Tibial nerve (tissue), 4 donors: ENCODE results near the gene EFCAB6. TPM values are rescaled to one million over a fixed set of nuclear protein-coding genes. Genes with fewer than 3 reads are reported as not detected.

Source experiments
- DNase-seq, 2 donors: peaks; one replicate each; pipeline ENCODE4 v3.0.0-alpha.2; 2019; ENCODE audit warnings: low spot score in 2 of 2
- H3K27ac ChIP-seq, 4 donors: fragments of 200-600 bp; sonication (generic) in 3 of 4; one replicate each; pipeline ENCODE4 v1.5.1; 2017 to 2019; ENCODE audit warnings: mild to moderate bottlenecking in 1 of 4
- H3K27me3 ChIP-seq, 2 donors: fragments of 200-600 bp; sonication (generic) in 1 of 2; one replicate each; pipeline versions ENCODE4 v1.5.1 to v1.6.0; 2017 to 2019
- H3K36me3 ChIP-seq, 3 donors: fragments of 200-600 bp; sonication (generic); one replicate each; pipeline ENCODE4 v1.5.1; 2018 to 2019
- H3K4me1 ChIP-seq, 4 donors: fragments of 200-600 bp; sonication (generic) in 3 of 4; one replicate each; pipeline ENCODE4 v1.5.1; 2017 to 2019
- H3K4me3 ChIP-seq, 4 donors: fragments of 200-600 bp; sonication (generic) in 3 of 4; one replicate each; pipeline ENCODE4 v1.5.1; 2017 to 2019; ENCODE audit warnings: mild to moderate bottlenecking in 1 of 4, moderate library complexity in 1 of 4
- H3K9me3 ChIP-seq, 4 donors: fragments of 200-600 bp; sonication (generic) in 3 of 4; one replicate each; pipeline ENCODE4 v1.5.1; 2017 to 2019
- EP300 ChIP-seq, 2 donors: sonication (generic); formaldehyde crosslinking; IDR thresholded peaks; one replicate each; pipeline ENCODE4 v1.6.1; 2017; ENCODE audit warnings: antibody characterized with exemption in 2 of 2, mild to moderate bottlenecking in 1 of 2
- POLR2A ChIP-seq, 2 donors: fragments of 450-650 bp; IDR thresholded peaks; one replicate each; pipeline ENCODE4 v1.6.1; 2017; ENCODE audit warnings: antibody characterized with exemption in 2 of 2, mild to moderate bottlenecking in 2 of 2, moderate library complexity in 2 of 2
- WGBS, 2 donors: methylation state at CpG; one replicate each; pipeline ENCODE4 v1.1.5; 2018; 5-methylcytosine and 5-hydroxymethylcytosine counted together
- total RNA-seq, 4 donors: library from RNA; depleted of rRNA; stranded (reverse); fragments of >200 nt; gene quantifications; one replicate each; pipeline ENCODE4 v1.1.0, GENCODE V29; 2016
- TF ChIP-seq, protein P1 (sequence below), 5 experiments: fragments of 200-600 bp in 3 of 5; fragments of 450-650 bp in 2 of 5; sonication (generic) in 3 of 5; IDR thresholded peaks; one replicate each; pipeline ENCODE4 v1.5.1; 2016 to 2019; ENCODE audit warnings: antibody characterized with exemption in 5 of 5, mild to moderate bottlenecking in 3 of 5, moderate library complexity in 2 of 5

EFCAB6 gene
- total RNA-seq, 4 donors from 2014 or later: 3.3 to 9.2 (median 6.8) TPM

DNA sequence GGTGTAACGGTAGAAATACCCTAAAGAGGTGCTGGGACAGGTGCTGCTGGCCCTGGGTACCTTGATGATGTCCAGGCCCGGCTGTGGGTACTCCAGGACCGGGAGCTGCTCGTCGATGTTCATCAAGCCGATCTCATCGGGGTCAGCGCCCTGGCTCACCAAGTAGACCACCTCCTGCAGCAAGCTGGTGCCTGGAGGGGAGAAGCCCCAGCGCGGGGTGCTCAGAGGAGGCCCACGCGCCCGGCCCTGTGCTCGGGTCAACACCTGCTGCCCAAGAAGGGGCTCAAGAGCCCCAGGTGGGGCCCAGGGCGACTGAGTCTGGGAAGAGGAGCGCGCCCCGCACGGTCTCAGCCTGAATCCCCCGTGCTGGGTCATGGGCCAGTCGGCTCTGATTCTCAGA, 29.6 kb upstream of the EFCAB6 start:
- no peaks in the 10 kb centered on the region for H3K36me3 ChIP-seq
- 88 to 92% methylated on average over 12 to 20 of the region's 21 CpGs for WGBS, 2 donors

DNA sequence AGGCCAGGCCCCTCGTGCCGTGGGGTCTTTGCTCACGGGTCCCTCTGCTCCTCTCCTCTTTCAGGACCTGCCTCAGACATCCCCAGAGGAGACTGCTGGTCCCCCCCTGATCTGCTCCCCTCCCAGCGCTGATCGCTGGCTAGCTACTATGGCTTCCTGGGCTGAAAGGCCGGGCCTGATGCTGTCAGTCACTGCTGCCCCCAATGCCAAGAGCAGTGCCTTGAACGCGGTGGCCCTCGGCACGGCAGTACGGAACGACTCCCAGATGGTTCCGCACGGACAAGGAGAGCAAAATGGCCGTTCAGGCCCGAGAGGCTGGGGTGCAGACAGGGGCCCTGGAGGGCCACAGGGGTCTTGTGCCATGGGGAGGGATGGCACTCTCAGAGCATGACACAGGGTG, 28.7 kb upstream of the EFCAB6 start:
- no peak overlapping the region for H3K4me3 ChIP-seq
- H3K9me3 ChIP-seq: no peaks in the 10 kb centered on the region
- H3K27me3 ChIP-seq: no peaks in the 10 kb centered on the region
- H3K4me1 ChIP-seq: no peaks in the 10 kb centered on the region
- H3K27ac ChIP-seq: no peak overlapping the region
- DNase-seq: no peak
- WGBS, 2 donors: 82 to 87% methylated on average over 14 to 16 of the region's 16 CpGs
- TF ChIP-seq POLR2A (IDR thresholded peaks at IDR 0.05): no peak
- TF ChIP-seq EP300 (IDR thresholded peaks at IDR 0.05): no peak
- H3K36me3 ChIP-seq: no peaks in the 10 kb centered on the region

More for the DNA sequence above, 29.6 kb upstream of the EFCAB6 start:
- H3K4me3 ChIP-seq: no peak overlapping the region
- no peaks in the 10 kb centered on the region for H3K4me1 ChIP-seq
- no peak for DNase-seq
- no peak for TF ChIP-seq POLR2A (IDR thresholded peaks at IDR 0.05)
- no peak for TF ChIP-seq EP300 (IDR thresholded peaks at IDR 0.05)
- TF ChIP-seq, protein P1, sequence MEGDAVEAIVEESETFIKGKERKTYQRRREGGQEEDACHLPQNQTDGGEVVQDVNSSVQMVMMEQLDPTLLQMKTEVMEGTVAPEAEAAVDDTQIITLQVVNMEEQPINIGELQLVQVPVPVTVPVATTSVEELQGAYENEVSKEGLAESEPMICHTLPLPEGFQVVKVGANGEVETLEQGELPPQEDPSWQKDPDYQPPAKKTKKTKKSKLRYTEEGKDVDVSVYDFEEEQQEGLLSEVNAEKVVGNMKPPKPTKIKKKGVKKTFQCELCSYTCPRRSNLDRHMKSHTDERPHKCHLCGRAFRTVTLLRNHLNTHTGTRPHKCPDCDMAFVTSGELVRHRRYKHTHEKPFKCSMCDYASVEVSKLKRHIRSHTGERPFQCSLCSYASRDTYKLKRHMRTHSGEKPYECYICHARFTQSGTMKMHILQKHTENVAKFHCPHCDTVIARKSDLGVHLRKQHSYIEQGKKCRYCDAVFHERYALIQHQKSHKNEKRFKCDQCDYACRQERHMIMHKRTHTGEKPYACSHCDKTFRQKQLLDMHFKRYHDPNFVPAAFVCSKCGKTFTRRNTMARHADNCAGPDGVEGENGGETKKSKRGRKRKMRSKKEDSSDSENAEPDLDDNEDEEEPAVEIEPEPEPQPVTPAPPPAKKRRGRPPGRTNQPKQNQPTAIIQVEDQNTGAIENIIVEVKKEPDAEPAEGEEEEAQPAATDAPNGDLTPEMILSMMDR (IDR thresholded peaks at IDR 0.05): no peak
- H3K27ac ChIP-seq: no peak overlapping the region
- no peaks in the 10 kb centered on the region for H3K9me3 ChIP-seq
- no peaks in the 10 kb centered on the region for H3K27me3 ChIP-seq

DNA sequence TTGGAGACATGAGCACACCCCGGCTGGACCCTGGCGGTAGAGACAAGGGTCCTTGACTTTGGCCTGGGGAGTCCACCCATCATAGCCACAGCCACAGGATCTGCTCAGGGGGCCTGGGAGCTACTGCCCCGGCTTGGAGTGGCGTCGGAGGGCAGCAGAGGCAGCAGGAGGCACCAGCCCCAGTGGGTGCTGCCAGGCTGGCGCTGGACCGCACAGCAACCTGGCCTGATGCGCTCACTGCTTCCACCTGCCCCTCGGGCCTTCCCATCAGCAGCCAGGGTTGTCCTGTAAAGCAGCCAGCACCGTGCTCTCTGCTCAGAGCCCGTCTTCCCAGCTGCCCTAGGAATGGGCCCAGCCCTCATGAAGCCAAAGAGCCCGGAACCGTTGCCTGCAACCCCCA, 28.3 kb upstream of the EFCAB6 start:
- no peak for TF ChIP-seq EP300 (IDR thresholded peaks at IDR 0.05)
- Histone ChIP-seq H3K27me3 (no peaks in the 10 kb centered on the region), H3K4me3 (no peak overlapping the region), H3K9me3 (no peaks in the 10 kb centered on the region), H3K27ac (no peak overlapping the region), H3K36me3 (no peaks in the 10 kb centered on the region), H3K4me1 (no peaks in the 10 kb centered on the region)
- whole genome bisulfite sequencing, 2 donors: 80 to 86% methylated on average over 11 to 13 of the region's 13 CpGs
- no peak for DNase-seq

DNA sequence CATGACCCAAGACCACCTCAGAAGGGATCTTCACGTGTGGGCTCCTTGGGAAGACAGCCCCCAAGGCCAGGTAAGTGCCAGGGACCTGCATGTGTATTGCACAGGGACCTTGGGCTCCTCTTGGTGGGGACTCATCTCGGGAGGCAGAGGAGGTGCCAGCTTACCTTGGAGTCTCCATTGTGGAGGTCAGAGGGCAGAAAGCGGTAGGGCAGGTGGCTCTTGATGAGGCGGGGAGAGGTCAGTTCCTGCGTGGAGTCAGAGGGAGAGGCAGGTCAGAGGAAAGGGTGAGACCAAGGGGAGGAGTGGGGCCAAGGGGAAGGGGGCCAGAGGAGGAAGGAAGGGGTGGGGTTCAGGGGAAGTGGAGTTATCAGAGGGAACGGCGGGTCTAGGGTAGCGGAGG, 27.7 kb upstream of the EFCAB6 start:
- TF ChIP-seq EP300 (IDR thresholded peaks at IDR 0.05) (no peak), POLR2A (IDR thresholded peaks at IDR 0.05) (no peak)
- TF ChIP-seq, protein P1 (IDR thresholded peaks at IDR 0.05): no peak
- Histone ChIP-seq H3K4me1 (no peaks in the 10 kb centered on the region), H3K36me3 (no peaks in the 10 kb centered on the region), H3K4me3 (no peak overlapping the region), H3K27ac (no peak overlapping the region), H3K9me3 (no peaks in the 10 kb centered on the region), H3K27me3 (no peaks in the 10 kb centered on the region)
- DNase-seq: no peak
- 61 to 66% methylated on average over 8 of the region's 8 CpGs for WGBS, 2 donors

DNA sequence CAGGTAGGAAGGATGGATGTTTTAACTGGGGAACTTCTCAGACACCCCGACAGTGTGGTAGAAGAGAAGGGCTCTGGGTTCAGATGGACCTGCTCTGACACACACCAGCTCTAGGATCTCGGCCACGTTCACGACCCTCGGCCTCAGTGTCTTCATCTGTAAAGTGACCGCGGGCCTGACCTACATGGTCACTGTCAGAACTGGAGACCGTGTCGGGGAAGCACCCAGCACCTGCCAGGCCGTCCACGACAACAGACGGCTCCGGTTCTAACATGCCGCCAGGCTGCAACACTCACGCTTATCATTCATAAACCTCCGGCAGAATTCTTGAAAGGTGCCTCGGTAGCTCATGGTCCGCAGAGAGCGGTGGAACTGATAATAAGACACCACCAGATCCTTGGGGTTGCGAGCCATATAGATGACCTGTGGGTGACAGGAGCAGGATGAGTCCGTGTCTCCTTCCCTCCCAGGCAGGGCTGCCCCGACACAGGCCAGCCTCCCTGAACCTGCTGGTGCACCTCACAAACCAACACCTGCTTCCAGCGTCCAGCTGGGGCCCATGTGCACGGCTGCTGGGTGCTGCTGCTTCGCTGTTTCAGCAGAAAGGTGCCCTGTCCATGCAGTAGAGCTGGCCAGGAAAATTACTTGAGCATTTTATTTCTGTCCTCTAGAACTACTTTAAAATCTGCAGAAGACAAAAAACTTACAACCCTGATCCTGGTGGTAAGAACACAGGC, 26.6 kb upstream of the EFCAB6 start:
- no peaks in the 10 kb centered on the region for H3K4me1 ChIP-seq
- no peaks in the 10 kb centered on the region for H3K27me3 ChIP-seq
- WGBS, 2 donors: 92 to 95% methylated on average over 25 of the region's 25 CpGs
- no peak overlapping the region for H3K27ac ChIP-seq
- H3K4me3 ChIP-seq: no peak overlapping the region
- no peak for DNase-seq
- no peaks in the 10 kb centered on the region for H3K9me3 ChIP-seq
- TF ChIP-seq EP300 (IDR thresholded peaks at IDR 0.05) (no peak), POLR2A (IDR thresholded peaks at IDR 0.05) (no peak)
- TF ChIP-seq, protein P1 (IDR thresholded peaks at IDR 0.05): no peak
- H3K36me3 ChIP-seq: no peaks in the 10 kb centered on the region

DNA sequence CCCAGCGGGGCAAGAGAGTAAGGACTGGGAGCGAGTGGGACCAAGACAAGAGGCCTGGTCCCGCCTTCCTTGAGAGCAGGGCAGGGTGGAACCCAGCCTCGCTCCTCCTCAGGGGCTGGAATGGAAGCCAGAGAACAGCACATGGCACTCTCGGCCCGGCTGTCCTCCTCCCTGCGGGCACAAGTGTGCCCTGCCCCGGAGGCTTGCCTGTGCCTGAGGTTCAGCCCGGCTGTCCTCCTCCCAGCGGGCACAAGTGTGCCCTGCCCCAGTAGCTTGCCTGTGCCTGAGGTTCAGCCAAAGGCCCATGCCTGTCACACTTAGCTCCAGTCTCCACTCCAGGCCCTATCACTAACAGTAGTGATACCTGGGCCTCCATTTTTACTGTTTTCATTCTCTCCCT, 26.1 kb upstream of the EFCAB6 start:
- 79 to 92% methylated on average over 8 to 10 of the region's 10 CpGs for WGBS, 2 donors
- Histone ChIP-seq H3K4me3 (no peak overlapping the region), H3K4me1 (no peaks in the 10 kb centered on the region), H3K27ac (no peak overlapping the region), H3K36me3 (no peaks in the 10 kb centered on the region), H3K27me3 (no peaks in the 10 kb centered on the region), H3K9me3 (no peaks in the 10 kb centered on the region)
- TF ChIP-seq EP300 (IDR thresholded peaks at IDR 0.05) (no peak), POLR2A (IDR thresholded peaks at IDR 0.05) (no peak)
- DNase-seq: no peak
